LNCAP (cell line): Measurements from ENCODE around the gene ADGRL1.

ENCODE experiments used
- TF ChIP-seq, protein P1 (sequence below): fragments of 450-650 bp; IDR thresholded peaks from 2 replicates; pipeline ENCODE4 v1.5.1; 2017; ENCODE audit warnings: mild to moderate bottlenecking

ADGRL1 gene

GRCh38 chr19:14203177-14203576 is 2.8 kb downstream of the ADGRL1 start:
- TF ChIP-seq, protein P1, sequence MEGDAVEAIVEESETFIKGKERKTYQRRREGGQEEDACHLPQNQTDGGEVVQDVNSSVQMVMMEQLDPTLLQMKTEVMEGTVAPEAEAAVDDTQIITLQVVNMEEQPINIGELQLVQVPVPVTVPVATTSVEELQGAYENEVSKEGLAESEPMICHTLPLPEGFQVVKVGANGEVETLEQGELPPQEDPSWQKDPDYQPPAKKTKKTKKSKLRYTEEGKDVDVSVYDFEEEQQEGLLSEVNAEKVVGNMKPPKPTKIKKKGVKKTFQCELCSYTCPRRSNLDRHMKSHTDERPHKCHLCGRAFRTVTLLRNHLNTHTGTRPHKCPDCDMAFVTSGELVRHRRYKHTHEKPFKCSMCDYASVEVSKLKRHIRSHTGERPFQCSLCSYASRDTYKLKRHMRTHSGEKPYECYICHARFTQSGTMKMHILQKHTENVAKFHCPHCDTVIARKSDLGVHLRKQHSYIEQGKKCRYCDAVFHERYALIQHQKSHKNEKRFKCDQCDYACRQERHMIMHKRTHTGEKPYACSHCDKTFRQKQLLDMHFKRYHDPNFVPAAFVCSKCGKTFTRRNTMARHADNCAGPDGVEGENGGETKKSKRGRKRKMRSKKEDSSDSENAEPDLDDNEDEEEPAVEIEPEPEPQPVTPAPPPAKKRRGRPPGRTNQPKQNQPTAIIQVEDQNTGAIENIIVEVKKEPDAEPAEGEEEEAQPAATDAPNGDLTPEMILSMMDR, result no peak

DNA sequence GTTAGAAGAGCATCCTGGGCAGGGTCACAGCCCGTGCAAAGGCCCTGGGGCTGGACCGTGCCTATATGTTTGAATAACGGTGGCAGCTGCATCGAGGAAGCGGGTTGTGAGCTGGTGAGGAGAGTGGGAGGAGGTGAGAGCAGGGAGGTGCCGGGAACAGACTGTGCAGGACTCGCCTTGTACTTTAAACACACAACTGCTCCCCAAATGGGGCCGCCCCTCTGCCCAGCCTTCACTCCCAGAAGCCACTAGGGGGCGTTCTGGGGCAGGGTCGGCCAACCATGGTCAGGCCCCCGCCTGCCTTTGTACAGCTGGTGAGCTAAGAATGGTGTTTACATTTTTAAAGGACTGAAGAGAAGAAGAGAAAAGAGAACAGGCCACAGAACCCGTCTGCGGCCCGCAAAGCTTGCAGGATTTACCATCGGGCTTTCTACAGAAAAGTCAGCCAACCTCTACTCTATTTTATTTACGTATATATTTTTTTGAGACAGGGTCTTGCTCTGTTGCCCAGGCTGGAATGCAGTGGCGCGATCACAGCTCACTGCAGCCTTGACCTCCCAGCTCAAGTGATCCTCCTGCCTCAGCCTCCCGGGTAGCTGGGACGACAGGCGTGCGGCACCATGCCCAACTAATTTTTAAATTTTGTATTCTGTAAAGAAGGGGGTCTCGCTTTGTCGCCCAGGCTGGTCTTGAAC is 5.7 kb downstream of the ADGRL1 start:
- TF ChIP-seq, protein P1, result peak; percentile 37; the same call in 1 of the 2 replicates

- TF ChIP-seq, protein P1, result no peak
Measured at GRCh38 chr19:14198384-14199376, 7.3 kb downstream of the ADGRL1 start.

- TF ChIP-seq, protein P1, result no peak
Measured at GRCh38 chr19:14197882-14198281, 8.1 kb downstream of the ADGRL1 start.

DNA sequence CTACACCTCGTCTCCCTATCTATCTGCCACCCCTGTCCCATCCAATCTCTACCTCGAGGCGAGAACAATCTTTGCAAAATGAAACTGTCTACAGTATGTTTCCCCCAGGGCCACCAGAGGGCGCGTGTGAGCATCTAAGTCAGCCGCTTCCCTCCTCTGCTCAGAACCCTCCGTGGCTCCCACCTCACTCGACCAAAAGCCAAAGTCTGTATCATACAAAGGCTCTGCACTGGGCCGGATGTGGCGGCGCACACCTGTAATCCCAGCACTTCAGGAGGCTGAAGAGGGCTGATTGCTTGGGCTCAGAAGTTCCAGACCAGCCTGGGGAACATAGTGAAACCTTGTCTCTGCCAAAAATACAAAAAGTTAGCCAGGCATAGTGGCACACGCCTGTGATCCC is 9.9 kb downstream of the ADGRL1 start:
- TF ChIP-seq, protein P1, result peak; percentile 42

GRCh38 chr19:14189415-14189814 is 16.6 kb downstream of the ADGRL1 start:
- TF ChIP-seq, protein P1, result no peak

DNA sequence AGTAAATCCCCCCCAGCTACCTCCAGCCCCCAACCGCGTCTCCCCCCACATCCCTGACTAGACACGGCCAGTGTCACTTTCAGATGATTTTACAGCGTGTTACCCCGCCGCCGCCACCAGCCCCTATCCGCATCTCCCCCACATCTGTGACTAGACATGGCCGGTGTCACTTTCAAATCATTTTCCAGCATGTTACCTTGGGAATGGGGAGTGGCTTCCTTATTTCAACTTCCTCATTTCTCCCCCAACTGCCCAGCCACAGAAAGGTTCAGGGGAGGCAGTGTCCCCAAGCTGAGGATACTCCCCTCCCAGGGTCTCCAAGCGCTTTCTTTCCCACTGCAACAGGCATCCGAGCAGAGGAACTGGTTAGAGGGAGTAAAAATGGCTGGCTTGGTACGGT is 18.4 kb downstream of the ADGRL1 start:
- TF ChIP-seq, protein P1, result no peak
